Prostate gland (tissue), 2 donors: Measurements from ENCODE around the gene OR51B5. TPM values are rescaled to one million over a fixed set of nuclear protein-coding genes. Genes with fewer than 3 reads are reported as not detected.

ENCODE experiments used
- DNase-seq: peaks from one replicate; pipeline ENCODE4 v3.0.0-alpha.2; 2019; ENCODE audit warnings: low spot score
- H3K27ac ChIP-seq, 2 donors: fragments of 200-600 bp; sonication (generic); 2 replicates each; pipeline ENCODE4 v1.5.1; 2017 to 2019
- H3K27me3 ChIP-seq: fragments of 200-600 bp; sonication (generic); replicated peaks from 2 replicates; pipeline ENCODE4 v1.5.1; 2019; ENCODE audit not compliant: insufficient read depth
- H3K36me3 ChIP-seq, 2 donors: fragments of 200-600 bp; sonication (generic); 1 replicate in 1 of 2; 2 replicates in 1 of 2; pipeline versions ENCODE4 v1.5.1 to v1.8.1; 2017 to 2019
- H3K4me1 ChIP-seq: fragments of 200-600 bp; sonication (generic); replicated peaks from 2 replicates; pipeline ENCODE4 v1.5.1; 2019
- H3K4me3 ChIP-seq, 2 donors: fragments of 200-600 bp; sonication (generic); 2 replicates each; pipeline ENCODE4 v1.5.1; 2017 to 2019
- H3K9me3 ChIP-seq: fragments of 200-600 bp; sonication (generic); 2 replicates; pipeline ENCODE4 v1.5.1; 2017
- CTCF ChIP-seq, 4 experiments: fragments of 200-600 bp in 2 of 4; fragments of 450-650 bp in 2 of 4; sonication (generic) in 2 of 4; IDR thresholded peaks; 1 replicate in 3 of 4; 2 replicates in 1 of 4; pipeline ENCODE4 v1.5.1; 2016 to 2019; ENCODE audit warnings: antibody characterized with exemption in 4 of 4, mild to moderate bottlenecking in 2 of 4, moderate library complexity in 2 of 4
- POLR2A ChIP-seq: fragments of 450-650 bp; IDR thresholded peaks from one replicate; pipeline ENCODE4 v1.6.1; 2016; ENCODE audit warnings: antibody characterized with exemption, mild to moderate bottlenecking
- POLR2AphosphoS5 ChIP-seq: sonication (generic); formaldehyde crosslinking; IDR thresholded peaks from one replicate; pipeline ENCODE4 v1.6.1; 2017; ENCODE audit warnings: antibody characterized with exemption
- WGBS: methylation state at CpG from one replicate; pipeline ENCODE4 v1.1.5; 2018; 5-methylcytosine and 5-hydroxymethylcytosine counted together
- intact Hi-C: fragments of 100-400 bp; cut with DNase I; formaldehyde crosslinking; loops from one replicate; pipeline ENCODE4 v1.14.2; 2022
- total RNA-seq, 2 donors: library from RNA; depleted of rRNA; stranded (reverse); fragments of >200 nt; gene quantifications; one replicate each; pipeline ENCODE4 v1.1.0, GENCODE V29; 2016

Gene OR51B5
- total RNA-seq, 2 donors from 2014 or later: 0.23 to 2.5 TPM

GRCh38 chr11:5310423-5310822 is 32.9 kb downstream of the OR51B5 start:
- Histone ChIP-seq H3K4me3 (no peak overlapping the region), H3K9me3 (no peaks in the 10 kb centered on the region), H3K4me1 (no peaks in the 10 kb centered on the region), H3K27me3 (no peaks in the 10 kb centered on the region), H3K36me3 (no peaks in the 10 kb centered on the region), H3K27ac (no peak overlapping the region)
- no peak for DNase-seq
- WGBS: 100% methylated on average over 1 of the region's 1 CpG
- TF ChIP-seq POLR2A (no peak), CTCF (IDR thresholded peaks at IDR 0.05) (no peak)
- intact Hi-C loops: no loop called here

GRCh38 chr11:5307256-5308019 is 35.9 kb downstream of the OR51B5 start:
- TF ChIP-seq CTCF (IDR thresholded peaks at IDR 0.05) (no peak), POLR2A (no peak), POLR2AphosphoS5 (no peak)
- H3K27me3 ChIP-seq: no peaks in the 10 kb centered on the region
- no peaks in the 10 kb centered on the region for H3K4me1 ChIP-seq
- intact Hi-C loops: no loop called here
- H3K27ac ChIP-seq: no peak overlapping the region
- H3K9me3 ChIP-seq: no peaks in the 10 kb centered on the region
- 39% methylated on average over 2 of the region's 2 CpGs for WGBS
- DNase-seq: no peak
- no peaks in the 10 kb centered on the region for H3K36me3 ChIP-seq
- H3K4me3 ChIP-seq: no peak overlapping the region

- Histone ChIP-seq H3K27me3 (no peaks in the 10 kb centered on the region), H3K9me3 (no peaks in the 10 kb centered on the region), H3K4me1 (no peaks in the 10 kb centered on the region), H3K36me3 (no peaks in the 10 kb centered on the region), H3K27ac (no peak overlapping the region), H3K4me3 (no peak overlapping the region)
- DNase-seq: no peak
- WGBS: 93% methylated on average over 1 of the region's 1 CpG
- TF ChIP-seq POLR2A: no peak
- no peak for TF ChIP-seq POLR2AphosphoS5
- no peak for TF ChIP-seq CTCF (IDR thresholded peaks at IDR 0.05)
- intact Hi-C loops: no loop called here
Measured at GRCh38 chr11:5304046-5304445, 39.3 kb downstream of the OR51B5 start.

GRCh38 chr11:5303626-5304025 is 39.7 kb downstream of the OR51B5 start:
- no peaks in the 10 kb centered on the region for H3K36me3 ChIP-seq
- H3K9me3 ChIP-seq: no peaks in the 10 kb centered on the region
- no peak for DNase-seq
- H3K27ac ChIP-seq: no peak overlapping the region
- no peaks in the 10 kb centered on the region for H3K27me3 ChIP-seq
- no peaks in the 10 kb centered on the region for H3K4me1 ChIP-seq
- 86% methylated on average over 5 of the region's 5 CpGs for WGBS
- TF ChIP-seq POLR2AphosphoS5: no peak
- TF ChIP-seq CTCF (IDR thresholded peaks at IDR 0.05): no peak
- no peak for TF ChIP-seq POLR2A
- no peak overlapping the region for H3K4me3 ChIP-seq
- intact Hi-C loops: no loop called here

- 89% methylated on average over 2 of the region's 2 CpGs for WGBS
- Histone ChIP-seq H3K4me3 (no peak within 1 kb of the TSS), H3K36me3 (no peaks in the 10 kb centered on the region), H3K4me1 (no peaks in the 10 kb centered on the region), H3K27me3 (no peaks in the 10 kb centered on the region), H3K27ac (no peak within 1 kb of the TSS), H3K9me3 (no peaks in the 10 kb centered on the region)
- no peak for DNase-seq
- TF ChIP-seq CTCF (IDR thresholded peaks at IDR 0.05) (no peak), POLR2AphosphoS5 (no peak), POLR2A (no peak)
- intact Hi-C loops: no loop called here
Measured at GRCh38 chr11:5301846-5302245, 41.5 kb downstream of the OR51B5 start, which contains the start of gene OR51B4. Gene OR51B4 (minus strand): TSS chr11:5301946. CDS start chr11:5301946, 0 bp downstream.
